Measurements from ENCODE around the gene PDZD2. TPM values are rescaled to one million over a fixed set of nuclear protein-coding genes. Genes with fewer than 3 reads are reported as not detected.

Gene PDZD2
- polyA plus RNA-seq, 3 donors = 0.10 TPM; not detected in 2

DNA sequence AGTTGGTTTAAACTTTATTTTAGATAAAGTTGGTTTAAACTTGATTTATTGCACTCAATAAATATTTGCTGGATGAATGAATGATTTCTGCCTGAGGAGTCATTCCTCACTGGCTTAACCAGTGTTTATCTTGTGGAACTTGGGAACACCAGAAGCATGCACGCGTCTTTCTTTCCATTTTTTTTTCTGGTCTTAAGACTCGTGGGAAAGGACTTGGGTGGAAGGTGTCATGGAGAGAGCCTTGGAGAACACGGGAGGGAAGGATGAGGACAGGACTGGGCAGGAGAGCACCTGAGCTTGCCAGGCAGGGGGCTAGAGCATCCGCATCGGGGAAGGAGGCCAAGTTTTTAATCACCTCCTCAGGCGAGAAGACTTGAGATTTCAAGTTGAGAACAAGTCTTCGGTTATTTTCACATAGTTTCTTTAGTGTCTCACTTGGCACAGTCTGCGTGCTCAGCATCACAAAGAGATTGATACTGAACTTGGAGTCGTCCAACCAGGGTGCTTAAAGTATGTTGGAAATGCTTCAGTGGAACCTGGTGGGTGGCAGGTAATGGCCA, 144.2 kb downstream of the PDZD2 start:
- intact Hi-C loops (cut with micrococcal nuclease) = no loop called here
- Histone ChIP-seq H3K4me1 (ENCODE audit: control insufficient read depth in 1 of 2, insufficient read depth in 2 of 2, low read length in 2 of 2) (no peaks in the 10 kb centered on the region), H3K9me3 (replicated peaks in 1 of 2; ENCODE audit: control insufficient read depth in 1 of 2, insufficient read depth in 1 of 2, low read length in 2 of 2) (no peaks in the 10 kb centered on the region), H3K27ac (ENCODE audit: low read depth in 1 of 2, low read length in 2 of 2) (no peak overlapping the region), H3K36me3 (replicated peaks in 1 of 2; ENCODE audit: control insufficient read depth in 1 of 2, insufficient read depth in 2 of 2, low read length in 2 of 2) (no peaks in the 10 kb centered on the region), H2AFZ (ENCODE audit: insufficient read depth, low read depth, low read length, poor library complexity, severe bottlenecking) (no peak overlapping the region), H4K20me1 (ENCODE audit: insufficient read depth, low read length) (no peaks in the 10 kb centered on the region), H3K4me2 (replicated peaks; ENCODE audit: extremely low read depth, low read length, poor library complexity, severe bottlenecking) (no peak overlapping the region), H3K27me3 (ENCODE audit: control insufficient read depth in 2 of 2, insufficient read depth in 2 of 2, low read length in 2 of 2) (no peaks in the 10 kb centered on the region), H3K9ac (ENCODE audit: insufficient read depth, low read length, poor library complexity, severe bottlenecking) (no peak overlapping the region), H3K79me2 (ENCODE audit: insufficient read depth, low read length) (no peaks in the 10 kb centered on the region), H3K4me3 (replicated peaks in 1 of 3; ENCODE audit: low read depth in 2 of 3, low read length in 3 of 3) (no peak overlapping the region)
- WGBS (ENCODE audit: insufficient coverage) = 93% methylated on average over 6 of the region's 10 CpGs
- Mint-ChIP-seq H3K27me3 (ENCODE audit: low read depth in 3 of 3) (peaks cover 0 to 3% (median 2%) of the 10 kb centered on the region in 3 donors), H3K36me3 (no peaks in the 10 kb centered on the region), H3K27ac (no peak overlapping the region), H3K9me3 (peaks cover 0 to 5% (median 1%) of the 10 kb centered on the region in 7 donors), H3K4me3 (no peak overlapping the region), H3K4me1 (no peaks in the 10 kb centered on the region)
- DNase-seq = no peak
- TF ChIP-seq CTCF (IDR thresholded peaks at IDR 0.05) = no peak

GRCh38 chr5:31783731-31784130, 144.8 kb downstream of the PDZD2 start:
- Histone ChIP-seq H3K27me3 (ENCODE audit: control insufficient read depth in 2 of 2, insufficient read depth in 2 of 2, low read length in 2 of 2) (no peaks in the 10 kb centered on the region), H2AFZ (ENCODE audit: insufficient read depth, low read depth, low read length, poor library complexity, severe bottlenecking) (no peak overlapping the region), H3K4me2 (replicated peaks; ENCODE audit: extremely low read depth, low read length, poor library complexity, severe bottlenecking) (no peak overlapping the region), H3K36me3 (replicated peaks in 1 of 2; ENCODE audit: control insufficient read depth in 1 of 2, insufficient read depth in 2 of 2, low read length in 2 of 2) (no peaks in the 10 kb centered on the region), H3K79me2 (ENCODE audit: insufficient read depth, low read length) (no peaks in the 10 kb centered on the region), H3K4me3 (replicated peaks in 1 of 3; ENCODE audit: low read depth in 2 of 3, low read length in 3 of 3) (no peak overlapping the region), H3K9ac (ENCODE audit: insufficient read depth, low read length, poor library complexity, severe bottlenecking) (no peak overlapping the region), H3K9me3 (replicated peaks in 1 of 2; ENCODE audit: control insufficient read depth in 1 of 2, insufficient read depth in 1 of 2, low read length in 2 of 2) (no peaks in the 10 kb centered on the region), H3K27ac (ENCODE audit: low read depth in 1 of 2, low read length in 2 of 2) (no peak overlapping the region), H4K20me1 (ENCODE audit: insufficient read depth, low read length) (no peaks in the 10 kb centered on the region), H3K4me1 (ENCODE audit: control insufficient read depth in 1 of 2, insufficient read depth in 2 of 2, low read length in 2 of 2) (no peaks in the 10 kb centered on the region)
- Mint-ChIP-seq H3K27me3 (ENCODE audit: low read depth in 3 of 3) (peaks cover 0 to 3% (median 2%) of the 10 kb centered on the region in 3 donors), H3K36me3 (no peaks in the 10 kb centered on the region), H3K4me1 (no peaks in the 10 kb centered on the region), H3K27ac (peak overlapping the region in 1 of 7 donors; percentile 65), H3K4me3 (no peak overlapping the region), H3K9me3 (peaks cover 0 to 3% (median 0%) of the 10 kb centered on the region in 7 donors)
- DNase-seq = no peak
- no peak for TF ChIP-seq CTCF (IDR thresholded peaks at IDR 0.05)
- 85% methylated on average over 5 of the region's 8 CpGs for WGBS (ENCODE audit: insufficient coverage)
- intact Hi-C loops (cut with micrococcal nuclease) = no loop called here

All from CD14-positive monocyte (primary cell).